H1 (cell line): ENCODE results near the gene EVPL. TPM values are rescaled to one million over a fixed set of nuclear protein-coding genes. Genes with fewer than 3 reads are reported as not detected.

Source experiments
- E2F6 ChIP-seq: IDR thresholded peaks from 2 replicates; pipeline ENCODE4 v1.6.1; 2012; ENCODE audit warnings: inconsistent platforms
- HDAC6 ChIP-seq: IDR thresholded peaks from one replicate; pipeline ENCODE4 v1.7.1; 2012; ENCODE audit warnings: low read depth, mild to moderate bottlenecking, inconsistent platforms, low read length, moderate library complexity
- USF2 ChIP-seq: IDR thresholded peaks from 2 replicates; pipeline ENCODE4 v1.6.1; 2011; ENCODE audit warnings: low read length, improper control_type of control experiment
- polyA plus RNA-seq, 7 experiments: library from polyadenylated mRNA; depleted of rRNA in 3 of 7; stranded (reverse) in 5 of 7; unstranded in 2 of 7; fragments of >200 nt in 5 of 7; fragments of 200-250 nt in 2 of 7; gene quantifications; 1 replicate in 5 of 7; 2 replicates in 1 of 7; 4 replicates in 1 of 7; pipeline versions ENCODE4 v1.2.1 to v1.2.3, GENCODE V29; 2011 to 2013; ENCODE audit warnings: missing spikeins in 2 of 7, mixed read lengths in 2 of 7
- total RNA-seq: library from RNA; stranded (reverse); fragmentation: NEBNext Ultra II Directional; extraction: Animal tissue kit (Norgen Biotek cat#: 25700); gene quantifications from 2 replicates; pipeline ENCODE4 v1.2.1, GENCODE V29; 2021

The EVPL gene
- total and polyA plus RNA-seq, 2 of the 8 experiments (the other 6 are each of a cell fraction or from before 2014, with no cell fraction given): 0.20 to 0.99 TPM

- TF ChIP-seq USF2 (no peak), HDAC6 (no peak), E2F6 (no peak)
Observed at GRCh38 chr17:76003915-76004314, 23.2 kb downstream of the EVPL start (continued).
